ENCODE data around the gene CTSO.

CTSO gene

DNA sequence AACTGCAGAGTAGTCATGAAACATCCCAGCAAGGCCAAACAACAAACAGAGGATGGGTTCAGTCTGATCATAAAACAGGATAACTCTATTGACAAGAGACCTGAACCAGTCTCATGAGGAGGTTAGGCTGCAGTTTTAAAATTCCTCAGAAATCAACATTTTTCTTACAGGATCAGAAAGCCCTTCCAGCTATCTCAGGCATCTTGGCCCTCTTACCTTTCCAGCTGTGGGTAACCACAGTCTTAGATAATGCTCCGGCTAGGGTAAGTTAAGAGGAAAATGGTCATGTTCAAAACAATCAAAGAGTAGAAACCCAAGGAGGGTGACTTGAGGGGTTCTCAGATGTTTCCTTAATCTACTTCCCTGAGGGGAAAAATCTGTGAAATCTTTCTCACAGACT lies 5.1 kb downstream of the CTSO start:
- H3K4ac ChIP-seq (ENCODE audit: low read length) = no peak overlapping the region
- H4K8ac ChIP-seq (ENCODE audit: low read depth, low read length) = no peak overlapping the region
- no peak for DNase-seq (ENCODE audit: low spot score)
- H3K23ac ChIP-seq (ENCODE audit: low read depth, low read length, poor library complexity) = no peak overlapping the region
- no peak overlapping the region for H2BK15ac ChIP-seq (ENCODE audit: low read length)
- H3K4me3 ChIP-seq (ENCODE audit: low read length in 2 of 2) = no peak overlapping the region
- H3K79me1 ChIP-seq (ENCODE audit: low read depth, low read length) = no peaks in the 10 kb centered on the region
- H3K18ac ChIP-seq (ENCODE audit: low read length) = no peak overlapping the region
- H3K14ac ChIP-seq (ENCODE audit: low read length) = no peak overlapping the region
- no peaks in the 10 kb centered on the region for H3K4me1 ChIP-seq (ENCODE audit: control insufficient read depth in 2 of 2, insufficient read depth in 1 of 2, low read depth in 1 of 2, low read length in 2 of 2)
- H2BK5ac ChIP-seq (ENCODE audit: low read length) = no peak overlapping the region
- H3K36me3 ChIP-seq (replicated peaks in 1 of 2; ENCODE audit: control insufficient read depth in 2 of 2, insufficient read depth in 2 of 2, low read length in 2 of 2) = no peaks in the 10 kb centered on the region
- H3K27me3 ChIP-seq (ENCODE audit: control insufficient read depth in 3 of 3, insufficient read depth in 3 of 3, low read depth in 1 of 3, low read length in 3 of 3) = no peaks in the 10 kb centered on the region
- no peak overlapping the region for H3K9ac ChIP-seq (ENCODE audit: low read depth, low read length, poor library complexity)
- WGBS, 2 donors (ENCODE audit: extremely low coverage in 2 of 2, insufficient read length in 2 of 2, insufficient replicate concordance in 1 of 2) = no CpG with 5 or more reads among the region's 1 CpG
- H3K9me3 ChIP-seq (replicated peaks in 1 of 2; ENCODE audit: control insufficient read depth in 2 of 2, insufficient read depth in 1 of 2, low read depth in 1 of 2, low read length in 2 of 2) = no peaks in the 10 kb centered on the region
- H2BK120ac ChIP-seq (ENCODE audit: low read depth, low read length) = no peak overlapping the region
- no peak overlapping the region for H3K27ac ChIP-seq (replicated peaks; ENCODE audit: low read length)
- no peak overlapping the region for H2BK12ac ChIP-seq (ENCODE audit: low read length)
- H4K91ac ChIP-seq (ENCODE audit: low read depth, low read length, poor library complexity) = no peak overlapping the region
- no peak overlapping the region for H3K4me2 ChIP-seq (ENCODE audit: insufficient read depth, low read length, poor library complexity, severe bottlenecking)
- no peak overlapping the region for H2AFZ ChIP-seq (ENCODE audit: low read length)
- no peak overlapping the region for H2AK5ac ChIP-seq (ENCODE audit: low read depth, low read length)

DNA sequence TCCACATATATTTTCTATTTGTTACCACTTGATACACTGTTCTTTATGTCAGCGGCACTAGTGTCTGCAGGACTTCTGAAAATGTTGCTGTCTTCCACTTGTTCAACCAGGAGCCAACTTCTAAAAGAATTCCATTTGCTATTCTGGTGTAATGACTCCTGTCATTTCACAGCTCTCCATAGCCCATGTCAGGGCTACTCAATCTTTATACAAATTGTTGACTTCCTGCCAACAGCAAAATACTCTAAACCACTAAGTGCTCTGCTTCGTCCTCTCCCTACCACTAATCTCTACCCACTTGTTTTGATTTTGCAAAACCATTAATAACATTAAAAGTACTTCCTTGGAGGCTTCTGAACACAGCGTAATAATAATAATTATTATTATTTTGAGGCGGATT lies 7.2 kb downstream of the CTSO start:
- Histone ChIP-seq H3K4me1 (ENCODE audit: control insufficient read depth in 2 of 2, insufficient read depth in 1 of 2, low read depth in 1 of 2, low read length in 2 of 2) (no peaks in the 10 kb centered on the region), H4K8ac (ENCODE audit: low read depth, low read length) (no peak overlapping the region), H3K18ac (ENCODE audit: low read length) (no peak overlapping the region), H3K9me3 (replicated peaks in 1 of 2; ENCODE audit: control insufficient read depth in 2 of 2, insufficient read depth in 1 of 2, low read depth in 1 of 2, low read length in 2 of 2) (no peaks in the 10 kb centered on the region), H3K23ac (ENCODE audit: low read depth, low read length, poor library complexity) (no peak overlapping the region), H2BK12ac (ENCODE audit: low read length) (no peak overlapping the region), H3K4me2 (ENCODE audit: insufficient read depth, low read length, poor library complexity, severe bottlenecking) (no peak overlapping the region), H3K4ac (ENCODE audit: low read length) (no peak overlapping the region), H3K4me3 (ENCODE audit: low read length in 2 of 2) (no peak overlapping the region), H3K27me3 (ENCODE audit: control insufficient read depth in 3 of 3, insufficient read depth in 3 of 3, low read depth in 1 of 3, low read length in 3 of 3) (no peaks in the 10 kb centered on the region), H3K79me1 (ENCODE audit: low read depth, low read length) (no peaks in the 10 kb centered on the region), H2BK120ac (ENCODE audit: low read depth, low read length) (no peak overlapping the region), H3K14ac (ENCODE audit: low read length) (no peak overlapping the region), H4K91ac (ENCODE audit: low read depth, low read length, poor library complexity) (no peak overlapping the region), H3K9ac (ENCODE audit: low read depth, low read length, poor library complexity) (no peak overlapping the region), H3K36me3 (replicated peaks in 1 of 2; ENCODE audit: control insufficient read depth in 2 of 2, insufficient read depth in 2 of 2, low read length in 2 of 2) (no peaks in the 10 kb centered on the region), H2BK15ac (ENCODE audit: low read length) (no peak overlapping the region), H2AK5ac (ENCODE audit: low read depth, low read length) (no peak overlapping the region), H2AFZ (ENCODE audit: low read length) (no peak overlapping the region), H2BK5ac (ENCODE audit: low read length) (no peak overlapping the region), H3K27ac (replicated peaks; ENCODE audit: low read length) (no peak overlapping the region)
- DNase-seq (ENCODE audit: low spot score) = no peak
- WGBS, 2 donors (ENCODE audit: extremely low coverage in 2 of 2, insufficient read length in 2 of 2, insufficient replicate concordance in 1 of 2) = no CpG with 5 or more reads among the region's 4 CpGs

DNA sequence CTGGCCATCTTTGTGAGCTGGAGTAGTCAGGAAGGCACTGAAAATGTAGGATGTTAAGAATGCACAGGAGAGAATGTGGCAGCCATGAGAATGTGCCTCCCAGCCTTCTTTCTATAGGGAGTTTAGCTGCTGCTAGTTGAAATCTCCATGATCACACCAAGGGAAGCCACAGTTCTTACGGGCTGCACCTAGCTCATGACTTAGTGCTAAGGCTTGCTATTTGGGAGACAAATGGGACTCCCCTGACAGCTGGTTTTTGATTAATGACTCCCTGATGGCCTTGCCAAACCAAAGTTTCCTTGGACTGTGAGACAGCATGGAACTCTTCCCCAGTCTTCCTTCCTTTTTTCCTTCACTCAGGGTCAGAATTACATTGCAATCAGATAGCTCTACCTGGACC lies 9.2 kb downstream of the CTSO start:
- no peaks in the 10 kb centered on the region for H3K4me1 ChIP-seq (ENCODE audit: control insufficient read depth in 2 of 2, insufficient read depth in 1 of 2, low read depth in 1 of 2, low read length in 2 of 2)
- no peak overlapping the region for H2BK5ac ChIP-seq (ENCODE audit: low read length)
- no CpG with 5 or more reads among the region's 1 CpG for WGBS, 2 donors (ENCODE audit: extremely low coverage in 2 of 2, insufficient read length in 2 of 2, insufficient replicate concordance in 1 of 2)
- no peak overlapping the region for H2AK5ac ChIP-seq (ENCODE audit: low read depth, low read length)
- H3K36me3 ChIP-seq (replicated peaks in 1 of 2; ENCODE audit: control insufficient read depth in 2 of 2, insufficient read depth in 2 of 2, low read length in 2 of 2) = no peaks in the 10 kb centered on the region
- no peak overlapping the region for H4K91ac ChIP-seq (ENCODE audit: low read depth, low read length, poor library complexity)
- H3K14ac ChIP-seq (ENCODE audit: low read length) = no peak overlapping the region
- H3K27ac ChIP-seq (replicated peaks; ENCODE audit: low read length) = no peak overlapping the region
- no peak overlapping the region for H4K8ac ChIP-seq (ENCODE audit: low read depth, low read length)
- no peak overlapping the region for H2AFZ ChIP-seq (ENCODE audit: low read length)
- no peaks in the 10 kb centered on the region for H3K9me3 ChIP-seq (replicated peaks in 1 of 2; ENCODE audit: control insufficient read depth in 2 of 2, insufficient read depth in 1 of 2, low read depth in 1 of 2, low read length in 2 of 2)
- H3K27me3 ChIP-seq (ENCODE audit: control insufficient read depth in 3 of 3, insufficient read depth in 3 of 3, low read depth in 1 of 3, low read length in 3 of 3) = no peaks in the 10 kb centered on the region
- H3K4ac ChIP-seq (ENCODE audit: low read length) = no peak overlapping the region
- H3K9ac ChIP-seq (ENCODE audit: low read depth, low read length, poor library complexity) = no peak overlapping the region
- no peak overlapping the region for H3K18ac ChIP-seq (ENCODE audit: low read length)
- H2BK12ac ChIP-seq (ENCODE audit: low read length) = no peak overlapping the region
- no peak overlapping the region for H2BK15ac ChIP-seq (ENCODE audit: low read length)
- H3K79me1 ChIP-seq (ENCODE audit: low read depth, low read length) = no peaks in the 10 kb centered on the region
- H3K4me2 ChIP-seq (ENCODE audit: insufficient read depth, low read length, poor library complexity, severe bottlenecking) = no peak overlapping the region
- H2BK120ac ChIP-seq (ENCODE audit: low read depth, low read length) = no peak overlapping the region
- no peak overlapping the region for H3K4me3 ChIP-seq (ENCODE audit: low read length in 2 of 2)
- H3K23ac ChIP-seq (ENCODE audit: low read depth, low read length, poor library complexity) = no peak overlapping the region
- DNase-seq (ENCODE audit: low spot score) = no peak

DNA sequence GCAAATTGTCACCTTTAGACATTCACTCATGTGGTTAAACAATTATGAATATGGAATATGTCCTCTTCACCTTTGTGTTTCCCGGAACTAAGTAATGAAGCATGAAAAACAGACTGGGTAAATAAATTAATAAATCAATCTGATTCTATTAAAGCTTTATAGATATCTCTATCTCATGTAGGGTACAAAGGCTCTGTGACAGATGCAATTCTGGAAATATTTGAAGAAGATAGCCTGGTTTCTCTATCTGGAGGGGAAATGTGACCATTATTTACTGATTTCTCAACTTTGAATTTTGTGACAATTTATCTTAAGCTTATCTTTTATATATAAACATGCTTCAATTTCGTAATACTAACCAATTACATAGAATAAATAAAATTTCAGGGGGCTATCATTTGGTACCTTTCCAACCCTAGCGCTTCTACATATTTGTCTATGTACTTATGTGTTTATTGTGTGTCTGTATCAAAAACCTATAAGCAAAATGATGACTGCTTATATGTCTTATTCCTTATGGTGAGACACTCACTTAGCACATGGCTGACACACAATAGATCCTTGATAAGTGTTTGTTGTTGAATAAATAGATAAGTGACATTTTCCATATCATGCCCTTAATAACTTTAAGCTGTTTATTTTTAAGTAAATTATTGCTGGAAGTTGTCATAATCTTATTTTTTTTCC lies 9.9 kb downstream of the CTSO start:
- Histone ChIP-seq H3K4me3 (ENCODE audit: low read length in 2 of 2) (no peak overlapping the region), H3K79me1 (ENCODE audit: low read depth, low read length) (no peaks in the 10 kb centered on the region), H2BK15ac (ENCODE audit: low read length) (no peak overlapping the region), H2AK5ac (ENCODE audit: low read depth, low read length) (no peak overlapping the region), H3K9me3 (replicated peaks in 1 of 2; ENCODE audit: control insufficient read depth in 2 of 2, insufficient read depth in 1 of 2, low read depth in 1 of 2, low read length in 2 of 2) (no peaks in the 10 kb centered on the region), H3K18ac (ENCODE audit: low read length) (no peak overlapping the region), H3K36me3 (replicated peaks in 1 of 2; ENCODE audit: control insufficient read depth in 2 of 2, insufficient read depth in 2 of 2, low read length in 2 of 2) (no peaks in the 10 kb centered on the region), H3K4me2 (ENCODE audit: insufficient read depth, low read length, poor library complexity, severe bottlenecking) (no peak overlapping the region), H3K27me3 (ENCODE audit: control insufficient read depth in 3 of 3, insufficient read depth in 3 of 3, low read depth in 1 of 3, low read length in 3 of 3) (no peaks in the 10 kb centered on the region), H3K4me1 (ENCODE audit: control insufficient read depth in 2 of 2, insufficient read depth in 1 of 2, low read depth in 1 of 2, low read length in 2 of 2) (no peaks in the 10 kb centered on the region), H2AFZ (ENCODE audit: low read length) (no peak overlapping the region), H2BK120ac (ENCODE audit: low read depth, low read length) (no peak overlapping the region), H3K27ac (replicated peaks; ENCODE audit: low read length) (no peak overlapping the region), H3K14ac (ENCODE audit: low read length) (no peak overlapping the region), H3K4ac (ENCODE audit: low read length) (no peak overlapping the region), H3K9ac (ENCODE audit: low read depth, low read length, poor library complexity) (no peak overlapping the region), H2BK12ac (ENCODE audit: low read length) (no peak overlapping the region), H4K91ac (ENCODE audit: low read depth, low read length, poor library complexity) (no peak overlapping the region), H4K8ac (ENCODE audit: low read depth, low read length) (no peak overlapping the region), H3K23ac (ENCODE audit: low read depth, low read length, poor library complexity) (no peak overlapping the region), H2BK5ac (ENCODE audit: low read length) (no peak overlapping the region)
- no CpG with 5 or more reads among the region's 3 CpGs for WGBS, 2 donors (ENCODE audit: extremely low coverage in 2 of 2, insufficient read length in 2 of 2, insufficient replicate concordance in 1 of 2)
- DNase-seq (ENCODE audit: low spot score) = no peak
